Left lung (tissue), 10 donors: ENCODE results near the gene U2SURP. TPM values are rescaled to one million over a fixed set of nuclear protein-coding genes. Genes with fewer than 3 reads are reported as not detected.

Experiments
- ATAC-seq: fragments of 200-7000 bp; cut with Tn5 transposase; one replicate; pipeline ENCODE4 v1.9.1; 2020; ENCODE audit warnings: moderate library complexity
- DNase-seq, 4 donors: peaks; one replicate each; pipeline ENCODE4 v3.0.0-alpha.2; 2013 to 2020
- H3K27ac ChIP-seq, 2 donors: fragments of 200-600 bp; sonication (generic) in 1 of 2; one replicate each; pipeline versions ENCODE4 v1.5.0 to v1.8.0; 2020 to 2021
- H3K27me3 ChIP-seq, 2 donors: fragments of 200-600 bp; sonication (generic) in 1 of 2; one replicate each; pipeline versions ENCODE4 v1.5.0 to v1.8.0; 2020 to 2021
- H3K36me3 ChIP-seq, 2 donors: fragments of 200-600 bp; sonication (generic) in 1 of 2; one replicate each; pipeline versions ENCODE4 v1.5.0 to v1.8.0; 2020 to 2021
- H3K4me1 ChIP-seq, 2 donors: fragments of 200-600 bp; one replicate each; pipeline ENCODE4 v1.8.0; 2021
- H3K4me3 ChIP-seq, 2 donors: fragments of 200-600 bp; sonication (generic) in 1 of 2; one replicate each; pipeline versions ENCODE4 v1.5.0 to v1.8.0; 2020 to 2021; ENCODE audit warnings: mild to moderate bottlenecking in 1 of 2
- H3K9me3 ChIP-seq, 2 donors: fragments of 200-600 bp; sonication (generic) in 1 of 2; one replicate each; pipeline versions ENCODE4 v1.5.0 to v1.8.0; 2020 to 2021
- CTCF ChIP-seq, 2 donors: fragments of 200-600 bp; sonication (generic) in 1 of 2; IDR thresholded peaks; one replicate each; pipeline versions ENCODE4 v1.5.0 to v1.8.0; 2021; ENCODE audit warnings: antibody characterized with exemption in 2 of 2
- intact Hi-C, 2 donors: fragments of 100-400 bp; cut with DNase I; formaldehyde crosslinking; loops; one replicate each; pipeline versions ENCODE4 v1.11.2 to v1.14.2; 2022
- polyA plus RNA-seq, 6 donors: library from polyadenylated mRNA; unstranded; fragments of 120-200 nt; gene quantifications; one replicate each; pipeline ENCODE4 v1.2.1, GENCODE V29; 2013; ENCODE audit not compliant: insufficient read length in 6 of 6
- total RNA-seq, 2 donors: library from RNA; stranded (reverse); fragmentation: NEBNext Ultra II Directional; extraction: Animal tissue kit (Norgen Biotek cat#: 25700); gene quantifications; one replicate each; pipeline ENCODE4 v1.2.1, GENCODE V29; 2021
- donor health status: DM: no; HTN: yes; CAD: no.
- donor health status: DM: no; HTN: no; CAD: no.

Gene U2SURP
- total and polyA plus RNA-seq, 8 donors, result 54.3 to 223 (median 180) TPM

- Histone ChIP-seq H3K4me3 (no peak overlapping the region), H3K9me3 (no peaks in the 10 kb centered on the region), H3K27me3 (no peaks in the 10 kb centered on the region), H3K36me3 (no peaks in the 10 kb centered on the region), H3K4me1 (peaks cover 0 to 13% of the 10 kb centered on the region in 2 donors), H3K27ac (no peak overlapping the region)
- ATAC-seq (no peak), DNase-seq (no peak)
- intact Hi-C loops, result loop anchor here in 1 of 2 donors (5.0 to 10.0 kb wide), 2 partner anchors 165 to 408 kb away; no protein-coding TSS in a partner anchor
- TF ChIP-seq CTCF (IDR thresholded peaks at IDR 0.05), result no peak
These were observed 9.0 kb upstream of the U2SURP start for GRCh38 chr3:142992323-142992722.

DNA sequence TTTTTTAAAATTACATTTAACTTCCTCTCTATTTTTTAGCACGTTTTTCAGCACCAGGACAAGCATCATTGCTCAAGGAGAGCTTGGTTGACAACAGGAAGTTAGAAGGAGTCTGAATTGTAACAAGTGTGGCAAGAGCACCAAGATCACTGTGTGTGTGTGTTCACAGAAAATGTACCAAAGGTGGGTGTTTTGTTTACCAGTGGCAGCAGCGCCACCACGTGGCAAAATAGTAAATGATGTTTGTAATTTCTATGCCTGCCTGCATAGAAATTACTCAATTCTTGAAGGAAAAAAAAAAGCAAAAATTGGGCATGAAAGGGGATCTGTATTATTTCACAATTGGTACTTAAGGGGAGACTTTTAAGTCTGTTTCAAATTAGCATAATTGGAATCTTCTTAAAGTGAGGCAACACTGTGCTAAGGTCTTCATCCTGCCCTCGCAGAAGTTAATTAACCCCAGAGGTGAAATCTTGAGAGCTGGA is 7.4 kb upstream of the U2SURP start:
- Histone ChIP-seq H3K9me3 (no peaks in the 10 kb centered on the region), H3K4me3 (no peak overlapping the region), H3K36me3 (no peaks in the 10 kb centered on the region), H3K27ac (no peak overlapping the region), H3K4me1 (peaks cover 0 to 13% of the 10 kb centered on the region in 2 donors), H3K27me3 (no peaks in the 10 kb centered on the region)
- peak in 2 of 4 donors; percentile 51 to 68 for DNase-seq
- ATAC-seq, result peak; percentile 65
- intact Hi-C loops, result loop anchor here in 1 of 2 donors (5.0 to 10.0 kb wide), 2 partner anchors 167 to 409 kb away; no protein-coding TSS in a partner anchor
- TF ChIP-seq CTCF (IDR thresholded peaks at IDR 0.05), result peak; percentile 48 to 70

GRCh38 chr3:142997330-142997729 is 4.0 kb upstream of the U2SURP start:
- ATAC-seq (peak; percentile 17), DNase-seq (peak in 1 of 4 donors; percentile 42)
- intact Hi-C loops, result loop anchor here in 1 of 2 donors (10.0 kb wide), 1 partner anchor 413 kb away; no protein-coding TSS in a partner anchor
- H3K4me1 ChIP-seq, result peaks cover 5 to 21% of the 10 kb centered on the region in 2 donors
- no peak overlapping the region for H3K27ac ChIP-seq
- H3K27me3 ChIP-seq, result no peaks in the 10 kb centered on the region
- TF ChIP-seq CTCF (IDR thresholded peaks at IDR 0.05), result no peak
- H3K36me3 ChIP-seq, result no peaks in the 10 kb centered on the region
- H3K9me3 ChIP-seq, result no peaks in the 10 kb centered on the region
- H3K4me3 ChIP-seq, result no peak overlapping the region

GRCh38 chr3:142998439-142998838 is 2.9 kb upstream of the U2SURP start:
- peaks cover 14 to 29% of the 10 kb centered on the region in 2 donors for H3K4me1 ChIP-seq
- intact Hi-C loops, result loop anchor here in 1 of 2 donors (10.0 kb wide), 1 partner anchor 414 kb away; no protein-coding TSS in a partner anchor
- no peak overlapping the region for H3K4me3 ChIP-seq
- ATAC-seq (no peak), DNase-seq (no peak)
- TF ChIP-seq CTCF (IDR thresholded peaks at IDR 0.05), result no peak
- H3K36me3 ChIP-seq, result no peaks in the 10 kb centered on the region
- H3K9me3 ChIP-seq, result no peaks in the 10 kb centered on the region
- no peak overlapping the region for H3K27ac ChIP-seq
- no peaks in the 10 kb centered on the region for H3K27me3 ChIP-seq

GRCh38 chr3:142999881-143000280 is 1.5 kb upstream of the U2SURP start:
- ATAC-seq (no peak), DNase-seq (no peak)
- intact Hi-C loops, result loop anchor here in 1 of 2 donors (10.0 kb wide), 1 partner anchor 415 kb away; no protein-coding TSS in a partner anchor
- no peaks in the 10 kb centered on the region for H3K27me3 ChIP-seq
- no peaks in the 10 kb centered on the region for H3K36me3 ChIP-seq
- no peak overlapping the region for H3K27ac ChIP-seq
- no peak for TF ChIP-seq CTCF (IDR thresholded peaks at IDR 0.05)
- no peak overlapping the region for H3K4me3 ChIP-seq
- peaks cover 14 to 33% of the 10 kb centered on the region in 2 donors for H3K4me1 ChIP-seq
- no peaks in the 10 kb centered on the region for H3K9me3 ChIP-seq
